Erythroblast (primary cell): ENCODE measurements around the gene STON1.

Source experiments
- GATA1 ChIP-seq: IDR thresholded peaks from 2 replicates; pipeline ENCODE4 v1.6.1; 2011; ENCODE audit warnings: low read depth, mild to moderate bottlenecking, control low read depth, low read length, moderate library complexity
- POLR2A ChIP-seq: IDR thresholded peaks from 2 replicates; pipeline ENCODE4 v1.6.1; 2011; ENCODE audit warnings: mild to moderate bottlenecking, low read length

GRCh38 chr2:48600204-48600813 lies 70.4 kb downstream of the STON1 start:
- no peak for TF ChIP-seq POLR2A
- TF ChIP-seq GATA1: no peak
